Loucy (cell line): ENCODE results near the gene RGS3.

ENCODE experiments used
- H2AFZ ChIP-seq: fragments of 200-600 bp; sonication (generic); 2 replicates; pipeline ENCODE4 v1.6.0; 2016; ENCODE audit warnings: antibody characterized with exemption, mild to moderate bottlenecking, low read length, moderate library complexity
- H3F3A ChIP-seq: fragments of 200-600 bp; 2 replicates; pipeline ENCODE4 v1.6.0; 2016; ENCODE audit warnings: antibody characterized with exemption, low read depth, mild to moderate bottlenecking
- H3K27me3 ChIP-seq: fragments of 200-600 bp; sonication (generic); 2 replicates; pipeline ENCODE4 v1.6.1; 2014; ENCODE audit warnings: low read length, mild to moderate bottlenecking; ENCODE audit not compliant: insufficient read depth, poor library complexity, severe bottlenecking
- H3K36me3 ChIP-seq: fragments of 200-600 bp; sonication (generic); 2 replicates; pipeline ENCODE4 v1.6.1; 2016; ENCODE audit warnings: low read length; ENCODE audit not compliant: insufficient read depth
- H3K4me1 ChIP-seq: fragments of 200-600 bp; sonication (generic); 2 replicates; pipeline ENCODE4 v1.5.1; 2014; ENCODE audit warnings: low read length, mild to moderate bottlenecking; ENCODE audit not compliant: insufficient read depth, poor library complexity, severe bottlenecking
- H3K4me2 ChIP-seq: fragments of 200-600 bp; sonication (generic); 2 replicates; pipeline ENCODE4 v1.6.0; 2014; ENCODE audit warnings: antibody characterized with exemption, low read length, low read depth, mild to moderate bottlenecking; ENCODE audit not compliant: poor library complexity, severe bottlenecking
- H3K4me3 ChIP-seq: fragments of 200-600 bp; sonication (generic); 2 replicates; pipeline ENCODE4 v1.5.1; 2014; ENCODE audit warnings: low read length, mild to moderate bottlenecking, mixed read lengths; ENCODE audit not compliant: poor library complexity, severe bottlenecking
- H3K79me2 ChIP-seq: fragments of 200-600 bp; sonication (generic); 2 replicates; pipeline ENCODE4 v1.6.1; 2014; ENCODE audit warnings: low read length; ENCODE audit not compliant: insufficient read depth
- H3K9ac ChIP-seq: fragments of 200-600 bp; sonication (generic); 2 replicates; pipeline ENCODE4 v1.6.0; 2014; ENCODE audit warnings: mild to moderate bottlenecking, low read depth, low read length, moderate library complexity; ENCODE audit not compliant: poor library complexity, severe bottlenecking
- H3K9me2 ChIP-seq: fragments of 200-600 bp; sonication (generic); replicated peaks from 2 replicates; pipeline ENCODE4 v1.6.1; 2016; ENCODE audit warnings: low read depth, low read length, mixed read lengths
- H3K9me3 ChIP-seq: fragments of 200-600 bp; sonication (generic); 2 replicates; pipeline ENCODE4 v1.6.1; 2014; ENCODE audit warnings: mild to moderate bottlenecking, antibody characterized with exemption, low read length, low read depth; ENCODE audit not compliant: insufficient read depth
- H4K20me1 ChIP-seq: fragments of 200-600 bp; sonication (generic); 2 replicates; pipeline ENCODE4 v1.6.0; 2014; ENCODE audit warnings: antibody characterized with exemption, low read length, mild to moderate bottlenecking; ENCODE audit not compliant: insufficient read depth, poor library complexity, severe bottlenecking
- EZH2phosphoT487 ChIP-seq: fragments of 200-600 bp; IDR thresholded peaks from 2 replicates; pipeline ENCODE4 v1.6.1; 2018; ENCODE audit warnings: antibody characterized with exemption, mild to moderate bottlenecking, moderate library complexity, borderline replicate concordance
- TF ChIP-seq, protein P1 (sequence below): fragments of 200-600 bp; sonication (generic); conservative IDR thresholded peaks from 2 replicates; pipeline ENCODE4 v1.5.1; 2014; ENCODE audit warnings: mild to moderate bottlenecking, antibody characterized with exemption, low read length

RGS3 gene

DNA sequence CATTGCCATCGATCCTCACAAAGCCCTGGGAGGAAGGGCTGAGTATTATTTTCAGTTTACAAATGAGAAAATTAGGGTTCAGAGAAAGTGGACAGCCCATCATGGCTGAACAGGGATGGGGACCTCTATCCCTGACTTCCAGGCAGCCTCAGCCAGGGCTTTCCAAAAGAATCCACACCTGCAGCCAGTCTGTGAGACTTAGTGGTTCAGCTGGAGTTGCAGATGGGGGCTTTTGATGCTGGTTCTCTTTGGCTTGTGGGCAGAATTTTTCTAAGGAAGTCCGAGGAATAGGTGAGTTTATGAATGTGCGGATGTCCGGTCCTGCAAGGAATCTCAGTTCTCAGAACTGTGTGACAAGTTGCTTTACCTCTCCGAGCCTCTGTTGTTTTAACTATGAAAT lies 138.1 kb downstream of the RGS3 start:
- Histone ChIP-seq H3K27me3 (no peaks in the 10 kb centered on the region), H3K9me3 (no peaks in the 10 kb centered on the region)

DNA sequence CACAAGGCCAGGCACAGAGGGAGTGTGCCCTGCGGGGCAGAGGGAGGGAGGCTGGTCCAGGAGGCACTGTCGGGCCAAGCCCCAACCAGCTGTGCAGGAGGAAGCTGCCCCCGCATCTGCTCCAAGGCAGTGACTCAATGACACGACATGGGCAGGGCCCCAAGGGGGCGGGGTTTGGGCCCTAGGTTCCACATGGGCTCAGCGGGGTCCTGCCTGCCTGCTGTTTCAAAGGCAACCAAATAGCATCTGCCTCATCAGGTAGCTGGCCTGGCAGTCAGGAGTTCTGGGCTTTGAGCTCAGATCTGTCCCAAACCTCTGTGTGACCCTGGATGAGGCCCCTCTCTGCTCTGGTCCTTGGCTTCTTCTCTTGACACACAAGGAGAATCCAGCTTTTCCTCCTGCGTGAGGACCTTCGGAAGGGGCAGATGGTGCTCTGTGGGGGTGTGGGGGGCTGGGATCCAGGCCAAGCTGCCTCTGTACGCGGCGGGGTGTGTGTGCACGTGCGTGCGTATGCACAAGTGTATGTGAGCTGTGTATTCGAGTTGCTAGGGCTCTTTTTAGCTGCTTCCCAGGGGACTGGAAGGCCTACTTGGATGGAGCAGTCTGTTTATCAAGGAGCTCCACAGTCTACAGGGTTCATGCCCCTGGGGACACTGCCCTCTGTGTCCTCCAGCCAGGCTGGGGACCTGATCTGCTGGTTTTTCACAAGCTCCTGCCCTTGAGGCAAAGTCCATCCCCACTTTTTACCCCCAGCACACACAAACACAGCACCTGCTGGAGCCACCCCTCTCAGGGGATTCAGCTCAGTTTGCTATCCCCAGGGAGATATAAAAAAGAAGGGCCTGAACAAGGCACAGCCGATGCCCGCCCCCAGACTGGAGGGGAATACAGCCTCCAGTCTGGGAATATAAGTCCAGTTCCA lies 138.9 kb downstream of the RGS3 start:
- Histone ChIP-seq H3K4me3 (no peak overlapping the region), H3K4me1 (peaks cover 3% of the 10 kb centered on the region), H3K36me3 (no peaks in the 10 kb centered on the region), H3F3A (no peaks in the 10 kb centered on the region), H3K9me2 (no peaks in the 10 kb centered on the region), H3K9ac (no peak overlapping the region), H3K9me3 (no peaks in the 10 kb centered on the region), H3K4me2 (no peak overlapping the region), H4K20me1 (no peaks in the 10 kb centered on the region), H3K27me3 (no peaks in the 10 kb centered on the region), H3K79me2 (no peaks in the 10 kb centered on the region), H2AFZ (no peak overlapping the region)
- TF ChIP-seq, protein P1, sequence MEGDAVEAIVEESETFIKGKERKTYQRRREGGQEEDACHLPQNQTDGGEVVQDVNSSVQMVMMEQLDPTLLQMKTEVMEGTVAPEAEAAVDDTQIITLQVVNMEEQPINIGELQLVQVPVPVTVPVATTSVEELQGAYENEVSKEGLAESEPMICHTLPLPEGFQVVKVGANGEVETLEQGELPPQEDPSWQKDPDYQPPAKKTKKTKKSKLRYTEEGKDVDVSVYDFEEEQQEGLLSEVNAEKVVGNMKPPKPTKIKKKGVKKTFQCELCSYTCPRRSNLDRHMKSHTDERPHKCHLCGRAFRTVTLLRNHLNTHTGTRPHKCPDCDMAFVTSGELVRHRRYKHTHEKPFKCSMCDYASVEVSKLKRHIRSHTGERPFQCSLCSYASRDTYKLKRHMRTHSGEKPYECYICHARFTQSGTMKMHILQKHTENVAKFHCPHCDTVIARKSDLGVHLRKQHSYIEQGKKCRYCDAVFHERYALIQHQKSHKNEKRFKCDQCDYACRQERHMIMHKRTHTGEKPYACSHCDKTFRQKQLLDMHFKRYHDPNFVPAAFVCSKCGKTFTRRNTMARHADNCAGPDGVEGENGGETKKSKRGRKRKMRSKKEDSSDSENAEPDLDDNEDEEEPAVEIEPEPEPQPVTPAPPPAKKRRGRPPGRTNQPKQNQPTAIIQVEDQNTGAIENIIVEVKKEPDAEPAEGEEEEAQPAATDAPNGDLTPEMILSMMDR = no peak
- TF ChIP-seq EZH2phosphoT487 = no peak

More for the DNA sequence above, 138.1 kb downstream of the RGS3 start:
- Histone ChIP-seq H3K4me2 (no peak overlapping the region), H3K4me1 (peaks cover 3% of the 10 kb centered on the region), H3F3A (no peaks in the 10 kb centered on the region), H3K4me3 (no peak overlapping the region), H3K79me2 (no peaks in the 10 kb centered on the region), H3K36me3 (no peaks in the 10 kb centered on the region), H3K9ac (no peak overlapping the region), H2AFZ (no peak overlapping the region), H4K20me1 (no peaks in the 10 kb centered on the region), H3K9me2 (no peaks in the 10 kb centered on the region)
- TF ChIP-seq EZH2phosphoT487 = no peak
- TF ChIP-seq, protein P1 = no peak

DNA sequence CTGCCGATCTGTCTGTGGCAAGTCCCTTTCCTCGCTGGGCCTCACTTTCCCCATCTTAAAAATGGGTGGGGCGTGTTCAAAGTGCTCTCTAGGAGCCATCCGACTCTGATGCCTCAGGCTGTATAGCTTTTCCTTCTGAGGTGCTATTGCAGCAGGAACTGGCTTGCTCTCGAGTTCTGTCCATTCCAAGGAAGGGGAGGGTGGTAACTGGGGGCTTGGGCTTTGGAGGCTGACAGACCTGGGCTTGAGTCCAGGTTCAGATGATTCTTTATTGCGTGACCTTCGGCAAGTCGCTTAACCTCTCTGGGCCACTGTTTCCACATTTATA lies 139.5 kb downstream of the RGS3 start:
- H3K4me2 ChIP-seq = no peak overlapping the region

More for the DNA sequence above, 139.5 kb downstream of the RGS3 start:
- Histone ChIP-seq H3K79me2 (no peaks in the 10 kb centered on the region), H3K27me3 (no peaks in the 10 kb centered on the region), H4K20me1 (no peaks in the 10 kb centered on the region), H3K36me3 (no peaks in the 10 kb centered on the region), H2AFZ (no peak overlapping the region), H3K4me3 (no peak overlapping the region), H3K9ac (no peak overlapping the region), H3F3A (no peaks in the 10 kb centered on the region), H3K9me2 (no peaks in the 10 kb centered on the region), H3K9me3 (no peaks in the 10 kb centered on the region), H3K4me1 (peaks cover 3% of the 10 kb centered on the region)
- TF ChIP-seq, protein P1 = no peak
- TF ChIP-seq EZH2phosphoT487 = no peak
